PC-9 (cell line): ENCODE measurements around the gene SPSB2.

Experiments
- CTCF ChIP-seq: fragments of 200-600 bp; sonication (generic); conservative IDR thresholded peaks from 2 replicates; pipeline ENCODE4 v1.6.1; 2017; ENCODE audit warnings: mixed run types, antibody characterized with exemption, mild to moderate bottlenecking, moderate library complexity
- EZH2 ChIP-seq: fragments of 200-600 bp; sonication (generic); IDR thresholded peaks from 2 replicates; pipeline ENCODE4 v1.8.0; 2017; ENCODE audit warnings: antibody characterized with exemption, low read depth

GRCh38 chr12:6888360-6888759 is 15.3 kb upstream of the SPSB2 start:
- TF ChIP-seq CTCF (no peak), EZH2 (no peak)
